GM18507 (cell line): ENCODE data around the gene TMPRSS2.
A peak's percentile ranks its signal among the peaks of the same experiment; 100 is the strongest.
"Not testable (repeated sequence)": the region's sequence is repeated elsewhere in the genome, so short reads cannot be mapped to it uniquely, and the experiment has no call there.

ENCODE experiments used
- DNase-seq: peaks from one replicate; pipeline ENCODE4 v3.0.0; 2011; ENCODE audit warnings: low read depth; ENCODE audit not compliant: insufficient read length; ENCODE audit errors: extremely low spot score
- FAIRE-seq: peaks from 2 replicates; lab custom pipeline; 2011; peaks lifted over from hg19 to GRCh38; lab: Jason Lieb, UNC

TMPRSS2 gene

DNA sequence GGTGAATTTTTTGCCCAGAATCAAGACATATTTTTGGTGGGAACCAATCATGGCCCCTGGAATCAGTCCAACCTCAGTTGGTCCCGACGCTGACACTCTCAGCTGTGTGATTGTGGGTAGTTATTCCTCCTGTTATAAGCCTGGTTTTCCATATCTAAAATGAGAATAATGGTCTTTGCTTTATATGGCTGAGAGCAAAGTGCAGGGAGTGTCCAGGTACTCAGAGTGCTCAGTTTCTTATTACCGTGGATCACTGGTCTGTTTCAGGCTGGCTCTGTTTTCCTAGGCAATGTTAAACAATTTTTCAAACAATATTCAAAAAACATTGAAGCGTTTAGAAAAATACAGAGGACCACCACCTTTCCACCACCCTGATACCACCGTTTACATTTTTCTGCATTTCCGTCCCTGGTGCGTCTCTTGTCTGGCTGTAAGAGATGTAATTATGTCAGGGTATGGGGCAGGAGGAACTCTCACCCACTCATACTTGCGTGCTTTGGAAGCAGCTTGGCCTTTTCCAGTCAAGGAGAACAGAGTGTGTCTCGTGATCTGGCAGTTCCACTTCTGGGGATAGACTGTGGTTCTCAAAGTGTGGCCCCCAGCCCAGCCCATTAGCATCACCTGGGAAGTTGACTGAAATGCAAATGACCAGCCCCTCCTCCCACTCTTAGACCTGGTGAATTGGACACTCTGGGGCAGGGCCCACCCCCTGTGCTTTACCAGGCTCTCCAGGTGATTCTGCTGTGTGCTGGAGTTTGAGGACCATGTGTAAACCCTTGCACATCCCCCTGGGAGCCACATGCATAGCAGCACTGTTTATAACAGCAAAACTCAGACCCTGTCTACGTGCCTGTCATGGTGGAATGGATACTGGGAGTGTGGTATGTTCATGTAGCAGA, 75.1 kb downstream of the TMPRSS2 start:
- FAIRE-seq (no peak), DNase-seq (no peak)

- FAIRE-seq (peak; percentile 88), DNase-seq (no peak)
Observed at GRCh38 chr21:41431788-41432548, 76.0 kb downstream of the TMPRSS2 start.

GRCh38 chr21:41429925-41430491, 78.0 kb downstream of the TMPRSS2 start:
- FAIRE-seq, result no peak
- DNase-seq, result no peak

GRCh38 chr21:41429305-41429704, 78.7 kb downstream of the TMPRSS2 start:
- FAIRE-seq (no peak), DNase-seq (no peak)

DNA sequence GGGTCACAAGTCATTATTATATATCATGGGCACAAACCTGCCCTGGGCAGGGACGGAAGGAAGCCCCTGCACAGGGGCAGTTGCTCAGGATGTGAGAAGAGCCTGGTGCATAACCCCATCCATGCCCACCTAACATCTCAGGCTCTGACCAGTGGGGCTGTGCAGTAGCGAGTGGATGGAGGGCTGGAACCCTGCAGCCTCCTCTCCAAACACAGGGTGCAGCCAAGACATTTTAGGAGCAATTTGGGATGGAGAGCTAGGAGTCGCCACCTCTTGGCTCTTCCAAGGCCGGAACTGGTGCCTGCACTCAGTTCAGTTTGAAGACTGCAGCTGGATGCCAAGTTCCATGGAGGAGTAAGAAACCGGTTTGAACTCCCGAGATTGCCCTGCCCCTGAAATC, 79.1 kb downstream of the TMPRSS2 start:
- DNase-seq (no peak), FAIRE-seq (no peak)

GRCh38 chr21:41428311-41428710, 79.6 kb downstream of the TMPRSS2 start:
- FAIRE-seq (no peak), DNase-seq (no peak)

DNA sequence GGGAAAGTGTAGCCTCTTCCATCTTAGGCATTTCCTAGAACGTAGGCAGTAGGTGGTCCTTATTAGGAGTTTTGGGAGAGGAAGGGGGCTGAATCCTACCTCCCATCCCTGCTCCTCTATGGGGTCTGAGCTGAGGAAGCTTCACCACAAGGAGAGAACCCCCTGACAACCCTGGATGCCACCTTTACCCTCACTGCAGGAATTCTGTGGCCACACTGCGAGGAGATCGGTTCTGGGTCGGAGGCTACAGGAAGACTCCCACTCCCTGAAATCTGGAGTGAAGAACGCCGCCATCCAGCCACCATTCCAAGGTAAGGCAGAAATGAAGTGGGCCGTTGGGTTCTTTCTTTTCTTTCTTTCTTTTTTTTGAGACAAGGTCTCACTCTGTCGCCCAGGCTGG, 80.4 kb downstream of the TMPRSS2 start:
- DNase-seq (no peak), FAIRE-seq (no peak)

DNA sequence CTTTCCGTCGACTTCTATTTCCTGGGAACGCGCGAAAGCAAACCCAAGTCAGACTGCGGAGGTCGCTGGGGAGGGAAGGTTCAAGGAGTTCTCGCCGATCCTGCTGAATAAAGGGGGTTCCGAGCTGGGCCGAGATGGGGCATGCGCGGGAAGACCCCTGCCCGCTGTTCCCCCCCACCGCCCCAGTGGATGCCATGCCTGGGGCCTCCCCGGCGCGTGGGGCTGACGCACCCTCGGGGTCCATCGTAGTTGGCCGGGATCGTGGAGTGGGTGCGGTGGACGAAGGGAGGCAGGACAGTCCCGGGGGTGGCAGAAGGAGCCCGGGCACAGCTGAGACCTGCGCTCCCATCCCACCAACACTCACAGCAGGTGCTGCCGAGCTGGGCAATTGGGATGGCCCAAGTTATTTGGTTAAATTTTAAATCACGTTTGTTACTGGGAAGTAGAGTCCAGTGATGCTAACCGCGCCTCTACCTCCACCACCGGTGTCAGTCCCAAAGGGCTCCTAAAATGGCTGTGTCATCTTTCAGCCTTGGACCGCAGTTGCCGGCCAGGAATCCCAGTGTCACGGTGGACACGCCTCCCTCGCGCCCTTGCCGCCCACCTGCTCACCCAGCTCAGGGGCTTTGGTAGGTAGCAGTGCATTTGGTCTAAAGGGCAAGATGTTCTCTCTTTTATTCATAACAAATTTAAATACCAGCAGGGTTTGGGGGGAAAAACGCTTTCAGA, 81.1 kb downstream of the TMPRSS2 start:
- no peak for DNase-seq
- peak; percentile 48 for FAIRE-seq

DNA sequence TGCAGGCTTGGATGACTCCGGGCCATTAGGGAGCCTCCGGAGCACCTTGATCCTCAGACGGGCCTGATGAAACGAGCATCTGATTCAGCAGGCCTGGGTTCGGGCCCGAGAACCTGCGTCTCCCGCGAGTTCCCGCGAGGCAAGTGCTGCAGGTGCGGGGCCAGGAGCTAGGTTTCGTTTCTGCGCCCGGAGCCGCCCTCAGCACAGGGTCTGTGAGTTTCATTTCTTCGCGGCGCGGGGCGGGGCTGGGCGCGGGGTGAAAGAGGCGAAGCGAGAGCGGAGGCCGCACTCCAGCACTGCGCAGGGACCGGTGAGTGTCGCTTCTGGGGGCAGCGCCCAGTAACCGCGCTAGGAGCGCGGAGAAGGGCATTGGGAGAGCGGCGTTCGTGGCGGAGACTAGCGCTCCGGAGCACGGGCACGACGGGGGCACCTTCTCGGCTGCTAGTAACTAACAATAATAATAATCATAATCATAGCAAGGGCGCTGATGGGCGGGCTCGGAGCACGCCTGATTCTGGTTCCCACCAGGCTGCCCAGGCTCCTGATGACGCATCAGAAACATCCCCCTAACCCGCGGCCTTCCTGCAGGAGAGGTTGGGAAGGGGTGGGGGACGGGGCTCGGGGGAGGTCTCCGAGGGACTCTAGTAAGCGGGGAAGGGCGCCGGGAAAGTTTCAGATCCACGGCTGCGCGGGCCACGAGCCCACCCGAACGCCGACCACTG, 81.8 kb downstream of the TMPRSS2 start, which contains the start of gene MX1:
Gene MX1 (plus strand): TSS at position 286 of the 722 bp plus-strand sequence. CDS start 5,832 bp downstream, outside the sequence.
- peak; percentile 82 for DNase-seq
- FAIRE-seq, result peak; percentile 97

- FAIRE-seq, result no peak
- no peak for DNase-seq
Observed at GRCh38 chr21:41425588-41425953, 82.4 kb downstream of the TMPRSS2 start.

DNA sequence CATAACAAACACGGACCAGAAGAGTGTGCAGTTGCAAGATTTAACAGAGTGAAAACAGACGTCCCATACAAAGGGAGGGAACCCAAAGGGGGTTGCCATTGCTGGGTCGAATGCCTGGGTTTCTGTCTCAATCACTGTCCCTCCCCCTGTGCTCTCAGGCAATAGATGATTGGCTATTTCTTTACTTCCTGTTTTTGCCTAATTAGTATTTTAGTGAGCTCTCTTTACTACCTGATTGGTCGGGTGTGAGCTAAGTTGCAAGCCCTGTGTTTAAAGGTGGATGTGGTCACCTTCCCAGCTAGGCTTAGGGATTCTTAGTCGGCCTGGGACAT, 84.7 kb downstream of the TMPRSS2 start:
- not testable (repeated sequence) for DNase-seq, FAIRE-seq

DNA sequence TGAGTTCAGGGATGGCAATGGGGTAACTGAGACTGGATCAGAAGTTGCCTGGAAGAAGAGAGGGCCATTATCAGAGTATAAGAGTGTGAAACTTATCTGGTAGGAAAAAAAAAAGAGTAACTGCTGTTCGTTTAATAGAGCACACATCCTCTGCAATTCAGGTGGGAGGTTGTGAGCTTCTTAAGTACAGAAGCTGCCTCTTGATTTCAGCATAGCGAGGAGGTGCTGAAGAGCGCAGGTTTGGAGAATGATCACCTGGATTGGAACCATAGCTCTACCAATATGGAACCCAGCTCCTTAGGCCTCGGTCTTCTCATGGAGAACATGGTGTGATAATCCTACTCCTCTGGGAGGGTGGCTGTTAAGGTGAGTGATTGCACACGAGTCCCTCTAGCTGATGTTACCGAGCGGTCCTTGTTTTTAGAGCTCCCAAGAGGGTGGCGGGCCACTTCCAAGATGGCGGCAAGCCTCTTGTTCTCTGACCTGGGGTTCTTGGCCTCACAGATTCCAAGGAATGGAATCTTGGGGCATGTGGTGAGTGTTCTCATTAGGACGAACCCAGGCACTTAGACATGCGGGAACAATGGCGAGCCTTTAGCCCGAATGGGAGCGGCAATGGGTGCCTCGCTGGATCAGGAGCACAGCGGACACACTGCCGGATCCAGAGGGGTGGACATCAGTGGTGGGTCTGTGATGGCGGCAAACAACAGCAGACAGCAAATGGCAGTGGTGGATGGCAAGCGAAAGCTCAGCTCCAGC, 85.2 kb downstream of the TMPRSS2 start:
- FAIRE-seq (no peak), DNase-seq (no peak)

DNA sequence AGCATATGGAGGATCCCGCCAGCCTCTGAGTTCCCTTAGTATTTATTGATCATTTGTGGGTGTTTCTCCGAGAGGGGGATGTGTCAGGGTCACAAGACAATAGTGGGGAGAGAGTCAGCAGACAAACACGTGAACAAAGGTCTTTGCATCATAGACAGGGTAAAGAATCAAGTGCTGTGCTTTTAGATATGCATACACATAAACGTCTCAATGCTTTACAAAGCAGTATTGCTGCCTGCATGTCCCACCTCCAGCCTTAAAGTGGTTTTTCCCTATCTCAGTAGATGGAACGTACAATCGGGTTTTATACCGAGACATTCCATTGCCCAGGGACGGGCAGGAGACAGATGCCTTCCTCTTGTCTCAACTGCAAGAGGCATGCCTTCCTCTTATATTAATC, 87.0 kb downstream of the TMPRSS2 start:
- FAIRE-seq, result peak; percentile 33

GRCh38 chr21:41419921-41420862, 87.8 kb downstream of the TMPRSS2 start:
- peak; percentile 73 for FAIRE-seq
- no peak for DNase-seq

More for the DNA sequence above, 87.0 kb downstream of the TMPRSS2 start:
- not testable (repeated sequence) for DNase-seq

GRCh38 chr21:41418956-41419680, 88.8 kb downstream of the TMPRSS2 start:
- FAIRE-seq (no peak), DNase-seq (no peak)

GRCh38 chr21:41418393-41418792, 89.6 kb downstream of the TMPRSS2 start:
- no peak for FAIRE-seq
- no peak for DNase-seq

DNA sequence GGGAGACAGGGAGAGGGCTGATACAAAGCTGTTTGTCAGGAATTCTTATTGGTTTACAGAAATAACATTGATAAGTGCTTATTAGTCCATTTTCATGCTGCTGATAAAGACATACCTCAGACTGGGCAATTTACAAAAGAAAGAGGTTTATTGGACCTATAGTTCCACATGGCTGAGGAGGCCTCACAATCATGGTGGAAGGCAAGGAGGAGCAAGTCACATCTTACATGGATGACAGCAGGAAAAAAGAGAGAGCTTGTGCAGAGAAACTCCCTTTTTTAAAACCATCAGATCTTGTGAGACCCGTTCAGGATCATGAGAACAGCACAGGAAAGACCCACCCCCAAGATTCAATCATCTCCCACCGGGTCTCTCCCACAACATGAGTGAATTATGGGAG, 90.5 kb downstream of the TMPRSS2 start:
- DNase-seq, FAIRE-seq: not testable (repeated sequence)
